Spleen (tissue), 11 donors: Measurements from ENCODE around the gene ADORA1. TPM values are rescaled to one million over a fixed set of nuclear protein-coding genes. Genes with fewer than 3 reads are reported as not detected.

Experiments used
- DNase-seq: peaks from one replicate; pipeline ENCODE4 v3.0.0-alpha.2; 2020
- H3K27ac ChIP-seq, 8 donors: fragments of 200-600 bp; sonication (generic) in 7 of 8; 1 replicate in 4 of 8; 2 replicates in 4 of 8; pipeline versions ENCODE4 v1.5.0 to v1.8.0; 2016 to 2021; ENCODE audit warnings: inconsistent platforms in 4 of 8, mild to moderate bottlenecking in 4 of 8, moderate library complexity in 1 of 8
- H3K27me3 ChIP-seq, 7 donors: fragments of 200-600 bp; sonication (generic) in 6 of 7; replicated peaks in 1 of 7; 1 replicate in 4 of 7; 2 replicates in 3 of 7; pipeline versions ENCODE4 v1.5.0 to v1.8.0; 2016 to 2021; ENCODE audit warnings: inconsistent platforms in 3 of 7, mild to moderate bottlenecking in 1 of 7
- H3K36me3 ChIP-seq, 6 donors: fragments of 200-600 bp; sonication (generic) in 5 of 6; 1 replicate in 4 of 6; 2 replicates in 2 of 6; pipeline versions ENCODE4 v1.5.0 to v1.8.0; 2016 to 2021; ENCODE audit warnings: inconsistent platforms in 2 of 6
- H3K4me1 ChIP-seq, 6 donors: fragments of 200-600 bp; sonication (generic) in 5 of 6; 1 replicate in 3 of 6; 2 replicates in 3 of 6; pipeline versions ENCODE4 v1.5.0 to v1.8.0; 2016 to 2021; ENCODE audit warnings: inconsistent platforms in 3 of 6
- H3K4me3 ChIP-seq, 8 donors: fragments of 200-600 bp; sonication (generic) in 7 of 8; 1 replicate in 4 of 8; 2 replicates in 4 of 8; pipeline versions ENCODE4 v1.5.0 to v1.8.0; 2016 to 2021; ENCODE audit warnings: inconsistent platforms in 4 of 8, mild to moderate bottlenecking in 4 of 8, moderate library complexity in 2 of 8
- H3K9me3 ChIP-seq, 8 donors: fragments of 200-600 bp; sonication (generic) in 7 of 8; 1 replicate in 4 of 8; 2 replicates in 4 of 8; pipeline versions ENCODE4 v1.5.0 to v1.8.0; 2016 to 2021; ENCODE audit warnings: inconsistent platforms in 4 of 8
- POLR2A ChIP-seq, 3 donors: fragments of 450-650 bp; IDR thresholded peaks; one replicate each; pipeline ENCODE4 v1.5.1; 2017; ENCODE audit warnings: antibody characterized with exemption in 3 of 3, mild to moderate bottlenecking in 1 of 3
- POLR2AphosphoS5 ChIP-seq, 3 donors: sonication (generic); formaldehyde crosslinking; IDR thresholded peaks; one replicate each; pipeline ENCODE4 v1.5.1; 2017; ENCODE audit warnings: antibody characterized with exemption in 3 of 3
- WGBS, 5 donors: extraction: QIAGEN DNeasy Blood & Tissue Kit in 3 of 5; methylation state at CpG; one replicate each; pipeline versions ENCODE4 v1.1.5 to v1.1.7; 2013 to 2018; 5-methylcytosine and 5-hydroxymethylcytosine counted together
- intact Hi-C: fragments of 100-400 bp; cut with DNase I; formaldehyde crosslinking; loops from one replicate; pipeline ENCODE4 v1.15.0; 2023; ENCODE audit warnings: low total_unique reads
- polyA plus RNA-seq, 3 donors: library from polyadenylated mRNA; stranded (reverse); fragments of 200-250 nt; gene quantifications; one replicate each; pipeline ENCODE4 v1.2.1, GENCODE V29; 2013
- total RNA-seq, 7 donors: library from RNA; depleted of rRNA in 3 of 7; stranded (reverse); fragments of >200 nt in 3 of 7; fragmentation: NEBNext Ultra II Directional in 4 of 7; extraction: Animal tissue kit (Norgen Biotek cat#: 25700) in 4 of 7; gene quantifications; one replicate each; pipeline versions ENCODE4 v1.1.0 to v1.2.1, GENCODE V29; 2016 to 2021
- TF ChIP-seq, protein P1 (sequence below), 11 experiments: fragments of 200-600 bp in 7 of 11; fragments of 450-650 bp in 4 of 11; sonication (generic) in 4 of 11; IDR thresholded peaks in 8 of 11; conservative IDR thresholded peaks in 3 of 11; 1 replicate in 7 of 11; 2 replicates in 4 of 11; pipeline versions ENCODE4 v1.4.0 to v1.8.0; 2016 to 2021; ENCODE audit warnings: antibody characterized with exemption in 11 of 11, inconsistent platforms in 4 of 11, mild to moderate bottlenecking in 1 of 11
- donor health status: healthy with polysubstance abuse.
- donor health status: DM: no; HTN: no; CAD: no; lungs with moderate emphysema.
- donor health status: DM: no; HTN: no; CAD: no.
- donor health status: Bipolar disorder and iron deficiency.
- donor health status: healthy.
- donor health status: DM: no; HTN: no; CAD: no.
- donor health status: DM: yes; HTN: yes; CAD: no.

Gene ADORA1
- total and polyA plus RNA-seq, 10 donors, result 0.37 to 13.5 (median 5.3) TPM

GRCh38 chr1:203181586-203182386 lies 54.3 kb downstream of the ADORA1 start:
- intact Hi-C loops, result no loop called here
- TF ChIP-seq, protein P1, sequence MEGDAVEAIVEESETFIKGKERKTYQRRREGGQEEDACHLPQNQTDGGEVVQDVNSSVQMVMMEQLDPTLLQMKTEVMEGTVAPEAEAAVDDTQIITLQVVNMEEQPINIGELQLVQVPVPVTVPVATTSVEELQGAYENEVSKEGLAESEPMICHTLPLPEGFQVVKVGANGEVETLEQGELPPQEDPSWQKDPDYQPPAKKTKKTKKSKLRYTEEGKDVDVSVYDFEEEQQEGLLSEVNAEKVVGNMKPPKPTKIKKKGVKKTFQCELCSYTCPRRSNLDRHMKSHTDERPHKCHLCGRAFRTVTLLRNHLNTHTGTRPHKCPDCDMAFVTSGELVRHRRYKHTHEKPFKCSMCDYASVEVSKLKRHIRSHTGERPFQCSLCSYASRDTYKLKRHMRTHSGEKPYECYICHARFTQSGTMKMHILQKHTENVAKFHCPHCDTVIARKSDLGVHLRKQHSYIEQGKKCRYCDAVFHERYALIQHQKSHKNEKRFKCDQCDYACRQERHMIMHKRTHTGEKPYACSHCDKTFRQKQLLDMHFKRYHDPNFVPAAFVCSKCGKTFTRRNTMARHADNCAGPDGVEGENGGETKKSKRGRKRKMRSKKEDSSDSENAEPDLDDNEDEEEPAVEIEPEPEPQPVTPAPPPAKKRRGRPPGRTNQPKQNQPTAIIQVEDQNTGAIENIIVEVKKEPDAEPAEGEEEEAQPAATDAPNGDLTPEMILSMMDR (IDR thresholded peaks at IDR 0.05 in 8 of 11, conservative IDR thresholded peaks at IDR 0.05 in 3 of 11), result no peak
- TF ChIP-seq POLR2A (IDR thresholded peaks at IDR 0.05) (no peak), POLR2AphosphoS5 (IDR thresholded peaks at IDR 0.05) (no peak)
- DNase-seq, result no peak

DNA sequence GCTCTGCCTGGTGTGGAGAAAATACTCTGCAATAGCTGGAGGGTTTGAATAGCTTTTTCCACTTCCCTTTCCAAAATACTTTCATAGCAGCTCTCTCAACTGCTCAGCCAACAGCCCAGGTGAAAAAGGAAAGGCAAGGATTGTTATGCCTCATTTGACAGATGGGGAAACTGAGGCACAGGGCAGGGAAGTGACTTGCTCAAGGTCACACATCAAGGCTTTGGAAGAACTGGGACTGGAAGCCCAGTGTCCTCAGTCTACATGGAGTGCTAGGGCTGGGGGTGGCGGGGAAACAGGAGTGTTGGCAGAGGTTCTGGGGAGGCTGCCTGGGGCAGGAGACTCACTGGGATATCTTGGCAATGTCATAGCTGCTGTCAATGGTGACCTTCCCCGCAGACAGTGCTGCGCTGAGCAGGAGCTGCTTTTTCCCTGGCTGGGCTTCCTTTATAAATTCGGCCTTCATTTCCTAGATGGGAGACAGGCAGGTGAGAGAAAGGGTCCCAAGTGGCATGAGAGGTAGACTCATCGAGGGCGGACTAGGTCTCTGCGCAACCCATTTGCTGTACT lies 54.9 kb downstream of the ADORA1 start:
- Histone ChIP-seq H3K27ac (no peak overlapping the region), H3K27me3 (peaks cover 0 to 41% (median 0%) of the 10 kb centered on the region in 7 donors), H3K4me3 (no peak overlapping the region), H3K36me3 (peaks cover 0 to 11% (median 0%) of the 10 kb centered on the region in 6 donors), H3K4me1 (peaks cover 0 to 52% (median 13%) of the 10 kb centered on the region in 6 donors), H3K9me3 (no peaks in the 10 kb centered on the region)
- no peak for DNase-seq
- intact Hi-C loops, result no loop called here
- TF ChIP-seq POLR2A (IDR thresholded peaks at IDR 0.05) (no peak), POLR2AphosphoS5 (IDR thresholded peaks at IDR 0.05) (no peak)
- TF ChIP-seq, protein P1 (IDR thresholded peaks at IDR 0.05 in 8 of 11, conservative IDR thresholded peaks at IDR 0.05 in 3 of 11), result no peak
- WGBS, 5 donors, result 86 to 95% (median 92%) methylated on average over 4 to 7 of the region's 7 CpGs

More at GRCh38 chr1:203181586-203182386, 54.3 kb downstream of the ADORA1 start:
- peaks cover 0 to 52% (median 14%) of the 10 kb centered on the region in 6 donors for H3K4me1 ChIP-seq
- H3K27me3 ChIP-seq, result peaks cover 0 to 44% (median 0%) of the 10 kb centered on the region in 7 donors
- H3K9me3 ChIP-seq, result no peaks in the 10 kb centered on the region
- H3K36me3 ChIP-seq, result peaks cover 0 to 11% (median 0%) of the 10 kb centered on the region in 6 donors
- H3K4me3 ChIP-seq, result no peak overlapping the region
- WGBS, 5 donors, result 60 to 74% (median 72%) methylated on average over 7 to 10 of the region's 10 CpGs
- no peak overlapping the region for H3K27ac ChIP-seq

- TF ChIP-seq, protein P1 (IDR thresholded peaks at IDR 0.05 in 8 of 11, conservative IDR thresholded peaks at IDR 0.05 in 3 of 11), result no peak
- TF ChIP-seq POLR2AphosphoS5 (IDR thresholded peaks at IDR 0.05) (no peak), POLR2A (IDR thresholded peaks at IDR 0.05) (no peak)
- peaks cover 0 to 52% (median 12%) of the 10 kb centered on the region in 6 donors for H3K4me1 ChIP-seq
- 81 to 95% (median 86%) methylated on average over 2 of the region's 2 CpGs for WGBS, 5 donors
- DNase-seq, result peak; percentile 44
- H3K9me3 ChIP-seq, result no peaks in the 10 kb centered on the region
- peaks cover 0 to 34% (median 0%) of the 10 kb centered on the region in 7 donors for H3K27me3 ChIP-seq
- H3K4me3 ChIP-seq, result no peak overlapping the region
- no peak overlapping the region for H3K27ac ChIP-seq
- intact Hi-C loops, result no loop called here
- H3K36me3 ChIP-seq, result peaks cover 0 to 11% (median 0%) of the 10 kb centered on the region in 6 donors
Measured at GRCh38 chr1:203183828-203184227, 56.3 kb downstream of the ADORA1 start.

DNA sequence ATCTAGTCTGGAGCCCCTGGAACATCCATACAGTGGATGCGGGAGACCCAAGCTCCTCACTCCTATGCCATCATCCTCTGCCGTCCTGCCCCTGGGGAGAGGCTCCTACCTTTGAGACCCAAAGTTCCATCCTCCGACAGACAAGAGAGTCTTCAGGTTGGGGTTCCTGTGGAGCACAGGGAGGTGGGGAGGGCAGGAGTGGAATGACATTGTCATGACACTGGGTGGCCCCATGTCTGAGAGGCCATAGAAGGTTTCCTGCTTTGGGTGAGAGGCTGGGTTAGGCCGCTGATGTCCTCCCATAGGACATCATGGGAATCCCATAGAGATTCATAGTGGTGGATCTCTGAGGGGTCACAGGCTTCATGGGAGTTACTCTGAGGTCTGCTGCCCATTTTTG lies 56.9 kb downstream of the ADORA1 start:
- intact Hi-C loops, result no loop called here
- no peak overlapping the region for H3K4me3 ChIP-seq
- H3K4me1 ChIP-seq, result peaks cover 0 to 52% (median 12%) of the 10 kb centered on the region in 6 donors
- TF ChIP-seq, protein P1 (IDR thresholded peaks at IDR 0.05 in 8 of 11, conservative IDR thresholded peaks at IDR 0.05 in 3 of 11), result no peak
- TF ChIP-seq POLR2AphosphoS5 (IDR thresholded peaks at IDR 0.05) (no peak), POLR2A (IDR thresholded peaks at IDR 0.05) (no peak)
- H3K36me3 ChIP-seq, result peaks cover 0 to 6% (median 0%) of the 10 kb centered on the region in 6 donors
- peak; percentile 55 for DNase-seq
- no peaks in the 10 kb centered on the region for H3K9me3 ChIP-seq
- no peak overlapping the region for H3K27ac ChIP-seq
- 59 to 96% (median 92%) methylated on average over 3 to 4 of the region's 4 CpGs for WGBS, 5 donors
- H3K27me3 ChIP-seq, result peaks cover 0 to 34% (median 0%) of the 10 kb centered on the region in 7 donors
